Esophagus muscularis mucosa (tissue), 4 donors: ENCODE measurements around the gene C9orf40. TPM values are rescaled to one million over a fixed set of nuclear protein-coding genes. Genes with fewer than 3 reads are reported as not detected.

Experiments
- DNase-seq: peaks from one replicate; pipeline ENCODE4 v3.0.0-alpha.2; 2017; ENCODE audit errors: extremely low spot score
- H3K27ac ChIP-seq, 4 donors: fragments of 200-600 bp; sonication (generic); replicated peaks in 1 of 4; 1 replicate in 3 of 4; 2 replicates in 1 of 4; pipeline ENCODE4 v1.5.1; 2016 to 2019; ENCODE audit warnings: mild to moderate bottlenecking in 1 of 4
- H3K27me3 ChIP-seq, 4 donors: fragments of 200-600 bp; sonication (generic); one replicate each; pipeline versions ENCODE4 v1.5.1 to v1.6.0; 2016 to 2019
- H3K36me3 ChIP-seq, 4 donors: fragments of 200-600 bp; sonication (generic); one replicate each; pipeline ENCODE4 v1.5.1; 2016 to 2019
- H3K4me1 ChIP-seq, 4 donors: fragments of 200-600 bp; sonication (generic); one replicate each; pipeline ENCODE4 v1.5.1; 2016 to 2019
- H3K4me3 ChIP-seq, 4 donors: fragments of 200-600 bp; sonication (generic); 1 replicate in 2 of 4; 2 replicates in 2 of 4; pipeline ENCODE4 v1.5.1; 2016 to 2019; ENCODE audit warnings: mild to moderate bottlenecking in 4 of 4, moderate library complexity in 1 of 4
- H3K9me3 ChIP-seq, 4 donors: fragments of 200-600 bp; sonication (generic); 1 replicate in 3 of 4; 2 replicates in 1 of 4; pipeline ENCODE4 v1.5.1; 2016 to 2019
- EP300 ChIP-seq: sonication (generic); formaldehyde crosslinking; IDR thresholded peaks from one replicate; pipeline ENCODE4 v1.6.1; 2017; ENCODE audit warnings: antibody characterized with exemption
- POLR2A ChIP-seq: fragments of 450-650 bp; IDR thresholded peaks from one replicate; pipeline ENCODE4 v1.6.1; 2017; ENCODE audit warnings: antibody characterized with exemption, moderate library complexity, mild to moderate bottlenecking, low read depth
- POLR2AphosphoS5 ChIP-seq, 2 donors: sonication (generic); formaldehyde crosslinking; IDR thresholded peaks; one replicate each; pipeline ENCODE4 v1.6.1; 2017; ENCODE audit warnings: antibody characterized with exemption in 2 of 2
- WGBS: methylation state at CpG from one replicate; pipeline ENCODE4 v1.1.5; 2018; 5-methylcytosine and 5-hydroxymethylcytosine counted together
- intact Hi-C: fragments of 100-400 bp; cut with DNase I; formaldehyde crosslinking; loops from one replicate; pipeline ENCODE4 v1.15.1; 2023
- total RNA-seq, 4 donors: library from RNA; depleted of rRNA; stranded (reverse); fragments of >200 nt; gene quantifications; one replicate each; pipeline versions ENCODE4 v1.1.0 to v1.2.1, GENCODE V29; 2016
- TF ChIP-seq, protein P1 (sequence below), 3 experiments: fragments of 200-600 bp in 2 of 3; fragments of 450-650 bp in 1 of 3; sonication (generic) in 2 of 3; IDR thresholded peaks; one replicate each; pipeline ENCODE4 v1.5.1; 2017 to 2019; ENCODE audit warnings: antibody characterized with exemption in 3 of 3, mild to moderate bottlenecking in 2 of 3, moderate library complexity in 1 of 3

C9orf40 gene
- total RNA-seq, 4 donors from 2014 or later: 4.0 to 6.2 (median 5.5) TPM

- no peak overlapping the region for H3K4me3 ChIP-seq
- no peaks in the 10 kb centered on the region for H3K9me3 ChIP-seq
- H3K4me1 ChIP-seq: peaks cover 3 to 9% (median 7%) of the 10 kb centered on the region in 4 donors
- no peaks in the 10 kb centered on the region for H3K36me3 ChIP-seq
- no peak for TF ChIP-seq EP300
- no peaks in the 10 kb centered on the region for H3K27me3 ChIP-seq
- no peak for DNase-seq
- H3K27ac ChIP-seq: no peak overlapping the region
- intact Hi-C loops: no loop called here
Measured at GRCh38 chr9:74946686-74947085, 6.0 kb downstream of the C9orf40 start.

DNA sequence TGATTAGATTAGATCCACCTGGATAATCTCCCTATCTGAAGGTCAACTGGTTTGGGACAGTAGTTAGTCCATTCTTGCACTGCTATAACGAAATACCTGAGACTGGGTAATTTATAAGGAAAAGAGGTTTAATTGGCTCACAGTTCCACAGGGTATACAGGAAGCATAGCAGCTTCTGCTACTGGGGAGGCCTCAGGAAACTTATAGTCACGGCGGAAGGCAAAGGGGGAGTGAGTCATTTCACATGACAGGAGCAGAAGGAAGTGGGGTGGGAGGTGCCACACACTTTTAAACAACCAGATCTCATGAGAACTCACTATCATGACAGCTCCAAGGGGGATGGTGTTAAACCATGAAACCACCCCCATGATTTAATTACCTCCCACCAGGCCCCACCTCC lies 9.9 kb downstream of the C9orf40 start:
- DNase-seq: no peak
- no peaks in the 10 kb centered on the region for H3K9me3 ChIP-seq
- H3K27ac ChIP-seq: no peak overlapping the region
- H3K36me3 ChIP-seq: no peaks in the 10 kb centered on the region
- WGBS: 62% methylated on average over 3 of the region's 3 CpGs
- H3K4me1 ChIP-seq: no peaks in the 10 kb centered on the region
- H3K4me3 ChIP-seq: no peak overlapping the region
- TF ChIP-seq, protein P1, sequence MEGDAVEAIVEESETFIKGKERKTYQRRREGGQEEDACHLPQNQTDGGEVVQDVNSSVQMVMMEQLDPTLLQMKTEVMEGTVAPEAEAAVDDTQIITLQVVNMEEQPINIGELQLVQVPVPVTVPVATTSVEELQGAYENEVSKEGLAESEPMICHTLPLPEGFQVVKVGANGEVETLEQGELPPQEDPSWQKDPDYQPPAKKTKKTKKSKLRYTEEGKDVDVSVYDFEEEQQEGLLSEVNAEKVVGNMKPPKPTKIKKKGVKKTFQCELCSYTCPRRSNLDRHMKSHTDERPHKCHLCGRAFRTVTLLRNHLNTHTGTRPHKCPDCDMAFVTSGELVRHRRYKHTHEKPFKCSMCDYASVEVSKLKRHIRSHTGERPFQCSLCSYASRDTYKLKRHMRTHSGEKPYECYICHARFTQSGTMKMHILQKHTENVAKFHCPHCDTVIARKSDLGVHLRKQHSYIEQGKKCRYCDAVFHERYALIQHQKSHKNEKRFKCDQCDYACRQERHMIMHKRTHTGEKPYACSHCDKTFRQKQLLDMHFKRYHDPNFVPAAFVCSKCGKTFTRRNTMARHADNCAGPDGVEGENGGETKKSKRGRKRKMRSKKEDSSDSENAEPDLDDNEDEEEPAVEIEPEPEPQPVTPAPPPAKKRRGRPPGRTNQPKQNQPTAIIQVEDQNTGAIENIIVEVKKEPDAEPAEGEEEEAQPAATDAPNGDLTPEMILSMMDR (IDR thresholded peaks at IDR 0.05): no peak
- TF ChIP-seq POLR2AphosphoS5 (IDR thresholded peaks at IDR 0.05): no peak
- TF ChIP-seq EP300: no peak
- TF ChIP-seq POLR2A: no peak
- intact Hi-C loops: no loop called here
- H3K27me3 ChIP-seq: no peaks in the 10 kb centered on the region

- Histone ChIP-seq H3K27ac (no peak overlapping the region), H3K4me1 (no peaks in the 10 kb centered on the region), H3K27me3 (no peaks in the 10 kb centered on the region), H3K4me3 (no peak overlapping the region), H3K36me3 (no peaks in the 10 kb centered on the region), H3K9me3 (no peaks in the 10 kb centered on the region)
- no peak for TF ChIP-seq EP300
- TF ChIP-seq POLR2AphosphoS5 (IDR thresholded peaks at IDR 0.05): no peak
- TF ChIP-seq, protein P1 (IDR thresholded peaks at IDR 0.05): no peak
- TF ChIP-seq POLR2A: no peak
- WGBS: 74% methylated on average over 4 of the region's 4 CpGs
- no peak for DNase-seq
- intact Hi-C loops: no loop called here
Measured at GRCh38 chr9:74940600-74940999, 12.1 kb downstream of the C9orf40 start.

DNA sequence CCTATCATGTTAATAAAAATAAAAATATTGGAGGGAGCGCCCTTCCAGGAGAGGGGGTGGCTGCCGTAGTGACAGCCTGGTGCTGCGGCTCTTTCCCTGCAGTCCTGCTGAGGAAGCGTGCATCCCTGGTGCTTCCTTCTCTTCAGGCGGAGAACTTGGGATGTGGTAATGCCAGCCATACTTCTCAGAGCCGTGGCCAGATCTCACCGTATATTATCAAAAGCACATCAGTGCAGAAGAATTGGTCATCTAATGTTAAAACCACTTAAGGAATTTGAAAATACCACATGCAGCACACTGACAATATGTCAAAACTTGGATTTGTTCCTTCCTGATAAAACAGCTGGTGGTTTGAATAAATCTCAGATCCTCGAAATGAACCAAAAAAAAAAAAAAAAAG lies 17.7 kb downstream of the C9orf40 start:
- TF ChIP-seq POLR2A (no peak), POLR2AphosphoS5 (IDR thresholded peaks at IDR 0.05) (no peak), EP300 (no peak)
- TF ChIP-seq, protein P1 (IDR thresholded peaks at IDR 0.05): no peak
- WGBS: 66% methylated on average over 8 of the region's 8 CpGs
- Histone ChIP-seq H3K4me1 (no peaks in the 10 kb centered on the region), H3K36me3 (no peaks in the 10 kb centered on the region), H3K27me3 (no peaks in the 10 kb centered on the region), H3K27ac (no peak overlapping the region), H3K9me3 (peaks cover 0 to 11% (median 9%) of the 10 kb centered on the region in 4 donors), H3K4me3 (no peak overlapping the region)
- intact Hi-C loops: no loop called here
- no peak for DNase-seq

DNA sequence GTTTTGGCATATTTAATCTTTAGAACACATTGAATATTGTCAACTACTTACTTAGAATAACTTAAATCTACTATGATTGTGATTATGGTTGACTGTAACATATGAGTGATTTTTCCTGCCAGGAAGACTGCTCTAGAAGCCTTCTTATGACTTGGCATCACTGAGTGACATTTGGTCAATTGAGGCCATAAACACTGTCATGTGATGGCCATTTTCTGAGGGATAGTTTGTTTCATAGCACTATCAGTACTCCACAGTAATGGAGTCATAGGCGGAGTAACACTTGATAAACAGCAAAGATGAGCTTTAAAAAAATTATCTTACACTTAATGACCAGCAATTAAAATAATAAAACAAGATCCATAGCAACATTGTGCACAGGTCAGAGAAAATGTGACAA lies 31.0 kb downstream of the C9orf40 start:
- H3K4me3 ChIP-seq: no peak overlapping the region
- TF ChIP-seq, protein P1 (IDR thresholded peaks at IDR 0.05): no peak
- no peak for TF ChIP-seq EP300
- TF ChIP-seq POLR2AphosphoS5 (IDR thresholded peaks at IDR 0.05): no peak
- TF ChIP-seq POLR2A: no peak
- H3K4me1 ChIP-seq: no peaks in the 10 kb centered on the region
- no peaks in the 10 kb centered on the region for H3K27me3 ChIP-seq
- no peak overlapping the region for H3K27ac ChIP-seq
- H3K36me3 ChIP-seq: no peaks in the 10 kb centered on the region
- no peaks in the 10 kb centered on the region for H3K9me3 ChIP-seq
- intact Hi-C loops: no loop called here
- 91% methylated on average over 1 of the region's 1 CpG for WGBS
- DNase-seq: no peak
